Measurements from ENCODE around the gene ANAPC5. TPM values are rescaled to one million over a fixed set of nuclear protein-coding genes. Genes with fewer than 3 reads are reported as not detected.

Gene ANAPC5
- total RNA-seq, 1 experiment from 2014 or later: 101 TPM

- Histone ChIP-seq H3K9me3 (ENCODE audit: control insufficient read depth, low read depth, low read length) (no peaks in the 10 kb centered on the region), H3K56ac (ENCODE audit: insufficient read length, low read depth, low read length) (no peak overlapping the region), H3K27me3 (ENCODE audit: insufficient read depth, low read length) (no peaks in the 10 kb centered on the region), H2BK5ac (ENCODE audit: insufficient read length, low read length) (no peak overlapping the region), H2BK120ac (ENCODE audit: low read depth, low read length, poor library complexity, severe bottlenecking) (no peak overlapping the region), H3K23me2 (ENCODE audit: insufficient read length, low read depth, low read length, poor library complexity, severe bottlenecking) (no peaks in the 10 kb centered on the region), H2AFZ (ENCODE audit: low read length) (no peak overlapping the region), H4K5ac (ENCODE audit: insufficient read length, low read depth, low read length) (no peak overlapping the region), H3K27ac (ENCODE audit: insufficient read length, low read depth, low read length) (no peak overlapping the region), H4K20me1 (ENCODE audit: control insufficient read depth, insufficient read depth, insufficient read length) (no peaks in the 10 kb centered on the region), H3K79me2 (ENCODE audit: insufficient read depth, low read length) (no peaks in the 10 kb centered on the region), H2BK12ac (ENCODE audit: insufficient read length, low read depth, low read length) (no peak overlapping the region), H4K91ac (ENCODE audit: insufficient read length, low read depth, low read length) (no peak overlapping the region), H3K23ac (ENCODE audit: insufficient read length, low read depth, low read length) (no peak overlapping the region), H3K4me1 (ENCODE audit: insufficient read depth, low read length) (no peaks in the 10 kb centered on the region; the same call in 1 of the 2 replicates), H2AK5ac (ENCODE audit: insufficient read length, low read length) (no peak overlapping the region), H3K4ac (ENCODE audit: low read depth, low read length) (no peak overlapping the region), H3K4me2 (ENCODE audit: insufficient read depth, insufficient read length, low read length) (no peak overlapping the region), H3K14ac (ENCODE audit: insufficient read depth, low read length) (no peak overlapping the region), H3K9ac (ENCODE audit: extremely low read depth, insufficient read length, low read length) (no peak overlapping the region), H4K8ac (replicated peaks; ENCODE audit: insufficient read length, low read depth, low read length) (no peak overlapping the region), H2BK15ac (ENCODE audit: low read depth, low read length) (no peak overlapping the region), H3T11ph (ENCODE audit: low read length) (no peak overlapping the region), H3K79me1 (ENCODE audit: insufficient read depth, low read depth, low read length, poor library complexity, severe bottlenecking) (no peaks in the 10 kb centered on the region), H2BK20ac (ENCODE audit: low read depth, low read length, poor library complexity, severe bottlenecking) (no peak overlapping the region), H3K18ac (ENCODE audit: insufficient read length, low read depth, low read length) (no peak overlapping the region)
- Mint-ChIP-seq H3K36me3 (ENCODE audit: insufficient read depth in 1 of 3, low read depth in 3 of 3) (peaks cover 22 to 76% (median 64%) of the 10 kb centered on the region in 3 experiments; a peak in 6 of 7 replicates), H3K4me3 (no peak overlapping the region), H3K27ac (no peak overlapping the region), H3K4me1 (peaks cover 0 to 3% of the 10 kb centered on the region in 2 experiments; a peak in 3 of 4 replicates), H3K9me3 (no peaks in the 10 kb centered on the region), H3K27me3 (ENCODE audit: low read depth) (no peaks in the 10 kb centered on the region)
- no peak for TF ChIP-seq CTCF (conservative IDR thresholded peaks at IDR 0.05)
- no CpG with 5 or more reads among the region's 1 CpG for WGBS (ENCODE audit: extremely low coverage, insufficient read length, low lambda C conversion rate)
- DNase-seq: no peak
These were observed 18.5 kb downstream of the ANAPC5 start for GRCh38 chr12:121333747-121334146.
